HEK293 (cell line): ENCODE data around the gene SLC10A7.

ENCODE experiments used
- CTCF ChIP-seq: fragments of 450-650 bp; formaldehyde crosslinking; IDR thresholded peaks from 2 replicates; pipeline ENCODE4 v1.5.1; 2016; ENCODE audit warnings: missing biosample characterization, missing genetic modification characterization
- ZBTB7A ChIP-seq: fragments of 450-650 bp; formaldehyde crosslinking; IDR thresholded peaks from 2 replicates; pipeline ENCODE4 v1.5.1; 2016; ENCODE audit warnings: low read depth, missing biosample characterization, missing genetic modification characterization
- ZNF211 ChIP-seq: fragments of 450-650 bp; formaldehyde crosslinking; IDR thresholded peaks from 2 replicates; pipeline ENCODE4 v1.5.1; 2016; ENCODE audit warnings: low read depth, missing biosample characterization, missing genetic modification characterization
- ZNF274 ChIP-seq, 2 experiments: fragments of 200-500 bp in 1 of 2; fragments of 450-650 bp in 1 of 2; sonication (Bioruptor generic) in 1 of 2; formaldehyde crosslinking in 1 of 2; IDR thresholded peaks; 2 replicates each; pipeline versions ENCODE4 v1.5.1 to v1.6.1; 2014 to 2016; ENCODE audit warnings: borderline replicate concordance in 1 of 2, inconsistent platforms in 1 of 2, low read length in 1 of 2, missing biosample characterization in 1 of 2, missing genetic modification characterization in 1 of 2
- ZNF561 ChIP-seq: fragments of 450-650 bp; IDR thresholded peaks from 2 replicates; pipeline ENCODE4 v1.5.1; 2018; ENCODE audit warnings: missing biosample characterization, missing genetic modification characterization, borderline replicate concordance

- TF ChIP-seq ZNF211 (tag by site-specific recombination) (no peak), ZNF274 (IDR thresholded peaks at IDR 0.05; ENCODE audit: low read length) (no peak), ZNF274 (tag by site-specific recombination; IDR thresholded peaks at IDR 0.05; ENCODE audit: borderline replicate concordance) (no peak), CTCF (tag by site-specific recombination) (no peak), ZBTB7A (tag by site-specific recombination) (no peak), ZNF561 (no peak)
Observed at GRCh38 chr4:146550161-146550560, 28.4 kb upstream of the SLC10A7 start.
